KG1 (cell line): ENCODE results near the gene CROCC.
"Not testable (repeated sequence)": the region's sequence is repeated elsewhere in the genome, so short reads cannot be mapped to it uniquely, and the experiment has no call there.

ENCODE experiments used
- DNase-seq: peaks from one replicate; lab custom pipeline; 2025; lab: John Stamatoyannopoulos, UW

Gene CROCC

DNA sequence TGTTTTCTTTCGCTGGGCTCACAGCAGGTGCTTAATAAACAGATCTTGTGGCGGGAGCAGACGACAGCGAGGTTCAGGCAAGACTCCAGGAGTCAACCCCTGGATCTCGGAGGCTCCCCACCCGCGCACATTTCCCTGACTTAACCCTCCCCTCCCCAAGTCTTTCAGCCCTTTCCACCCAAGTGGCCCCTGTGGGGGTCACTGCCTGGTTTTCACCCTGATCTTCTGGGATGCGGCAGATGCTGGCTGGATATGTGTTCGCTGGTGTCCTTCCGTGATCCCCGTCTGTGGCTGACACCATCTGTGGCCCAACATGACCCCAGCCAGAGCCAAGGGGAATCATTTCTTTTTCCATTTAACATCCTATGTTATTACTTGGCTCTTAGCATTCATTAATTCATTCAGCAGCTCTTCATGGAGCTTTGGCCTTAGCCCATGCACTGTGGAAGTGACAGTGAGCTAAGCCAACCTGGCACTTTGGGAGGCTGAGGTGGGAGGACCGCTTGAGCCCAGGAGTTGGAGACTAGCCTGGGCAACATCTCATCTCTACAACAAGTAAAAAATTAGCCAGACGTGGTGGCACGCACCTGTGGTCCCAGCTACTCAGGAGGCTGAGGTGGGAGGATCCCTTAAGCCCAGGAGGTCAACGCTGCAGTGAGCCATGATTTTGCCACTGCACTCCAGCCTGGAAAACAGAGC, 6.7 kb upstream of the CROCC start:
- not testable (repeated sequence) for DNase-seq

DNA sequence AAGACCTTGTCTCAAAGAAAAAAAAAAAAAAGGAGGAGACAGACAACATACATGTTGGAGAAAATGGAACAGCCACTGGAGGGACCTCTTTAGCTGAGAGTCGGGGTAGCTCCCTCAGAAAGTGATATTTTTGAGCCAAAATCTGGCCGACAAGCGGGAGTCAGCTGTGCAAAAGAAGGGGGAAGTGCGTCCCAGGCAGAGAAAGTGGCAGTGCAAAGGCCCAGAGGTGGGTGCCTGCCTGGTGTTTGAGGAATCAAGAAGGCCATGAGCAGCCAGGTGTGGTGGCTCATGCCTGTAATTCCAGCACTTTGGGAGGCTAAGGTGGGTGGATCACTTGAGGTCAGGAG, 6.1 kb upstream of the CROCC start:
- DNase-seq = no peak

DNA sequence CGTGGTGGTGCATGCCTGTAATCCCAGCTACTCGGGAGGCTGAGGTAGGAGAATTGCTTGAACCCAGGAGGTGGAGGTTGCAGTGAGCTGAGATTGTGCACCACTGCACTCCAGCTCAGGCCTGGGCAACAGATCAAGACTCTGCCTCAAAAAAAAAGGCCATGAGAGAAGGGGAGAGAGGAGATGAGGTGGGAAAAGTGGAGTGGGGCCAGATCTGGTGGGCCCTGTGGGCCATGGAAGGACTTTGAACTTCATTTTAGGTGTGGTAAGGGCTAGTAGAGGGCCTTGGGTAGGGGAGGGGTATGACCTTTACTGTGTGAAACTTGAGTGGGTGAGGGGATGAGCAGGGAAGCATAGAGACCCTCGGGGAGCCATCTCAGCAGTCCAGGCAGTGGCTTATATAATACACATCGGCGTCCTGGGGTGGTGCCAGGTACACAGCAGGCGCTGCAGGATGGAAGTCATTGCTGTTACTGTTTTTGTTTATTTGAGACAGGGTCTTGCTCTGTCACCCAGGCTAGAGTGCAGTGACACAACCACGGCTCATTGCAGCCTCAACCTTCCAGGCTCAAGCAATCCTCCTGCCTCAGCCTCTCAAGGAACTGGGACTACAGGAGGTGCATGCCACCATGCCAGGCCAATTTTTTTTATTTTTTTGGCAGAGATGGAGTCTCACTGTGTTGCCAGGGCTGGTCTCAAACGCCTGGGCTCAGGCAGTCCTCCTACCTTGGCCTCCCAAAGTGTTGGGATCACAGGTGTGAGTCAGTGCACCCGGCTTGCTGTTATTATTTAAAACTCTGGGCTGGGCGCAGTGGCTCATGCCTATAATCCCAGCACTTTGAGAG, 5.5 kb upstream of the CROCC start:
- DNase-seq = not testable (repeated sequence)

DNA sequence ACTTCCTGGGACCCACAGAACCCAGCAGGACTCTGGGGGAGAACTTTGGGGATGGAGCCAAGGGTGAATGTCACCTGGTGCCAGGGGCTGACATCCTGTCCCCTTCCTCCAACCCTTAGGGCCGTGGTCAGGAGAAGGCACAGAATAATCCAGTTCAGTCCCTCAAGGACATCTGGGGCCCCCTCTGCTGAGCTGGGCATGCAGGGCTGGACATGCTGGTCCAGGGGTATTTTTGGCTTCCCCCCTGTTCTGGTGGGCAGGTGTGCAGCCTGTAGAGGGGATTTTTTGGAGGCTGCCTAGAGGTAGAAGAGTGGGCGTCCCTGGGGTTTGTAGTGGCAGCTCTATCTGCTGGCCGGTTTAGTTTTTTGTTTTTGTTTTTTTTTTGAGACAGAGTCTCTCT, 3.4 kb upstream of the CROCC start:
- no peak for DNase-seq

DNA sequence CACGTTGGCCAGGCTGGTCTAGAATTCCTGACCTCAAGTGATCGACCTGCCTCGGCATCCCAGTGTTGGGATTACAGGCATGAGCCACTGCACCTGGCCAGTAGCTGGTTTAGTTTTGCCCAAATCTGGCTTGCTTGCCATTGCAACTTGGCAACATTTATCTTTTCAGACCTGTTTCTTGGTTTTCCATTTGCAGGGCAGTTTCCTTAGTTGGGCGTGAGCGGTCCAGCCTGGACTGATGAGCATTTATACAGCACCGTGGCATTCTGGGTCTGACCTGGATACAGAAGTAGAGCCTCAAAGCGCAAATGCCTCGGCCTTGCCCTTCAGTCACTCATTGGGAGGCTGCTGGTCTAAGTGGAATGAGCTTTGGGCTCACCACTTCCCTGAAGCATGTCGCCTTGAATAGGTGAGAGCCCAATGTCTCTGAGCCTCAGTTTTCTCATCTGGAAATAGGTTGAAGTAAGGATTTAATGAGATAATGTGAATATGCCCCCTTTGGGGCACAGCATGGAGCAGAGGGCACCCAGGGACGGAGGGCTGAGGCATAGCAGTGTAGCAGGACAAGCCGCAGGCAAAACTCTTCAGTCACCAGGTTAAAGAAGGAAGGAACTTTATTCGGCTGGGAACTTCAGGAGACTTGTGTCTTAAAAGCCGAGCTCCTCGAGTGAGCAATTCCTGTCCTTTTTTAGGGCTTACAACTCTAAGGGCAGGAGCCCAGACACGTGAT, 2.6 kb upstream of the CROCC start:
- DNase-seq = not testable (repeated sequence)

DNA sequence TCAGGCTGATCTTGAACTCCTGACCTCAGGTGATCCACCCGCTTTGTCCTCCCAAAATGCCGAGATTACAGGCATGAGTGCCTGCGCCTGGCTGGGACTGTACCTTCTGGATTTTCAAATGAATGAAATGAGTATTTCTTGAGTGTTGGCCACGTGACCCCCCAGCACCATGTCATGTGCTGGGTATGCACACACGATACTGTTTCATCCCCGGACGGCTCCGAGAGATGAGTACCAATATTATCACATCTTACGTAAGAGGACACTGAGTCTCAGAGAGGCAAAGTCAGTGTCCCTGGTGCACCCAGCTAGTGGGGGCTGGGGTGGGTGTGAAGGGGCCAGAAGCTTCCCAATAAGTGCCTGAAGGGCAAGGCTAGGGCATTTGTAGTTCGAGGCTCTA, 780 bp upstream of the CROCC start:
- no peak for DNase-seq

DNA sequence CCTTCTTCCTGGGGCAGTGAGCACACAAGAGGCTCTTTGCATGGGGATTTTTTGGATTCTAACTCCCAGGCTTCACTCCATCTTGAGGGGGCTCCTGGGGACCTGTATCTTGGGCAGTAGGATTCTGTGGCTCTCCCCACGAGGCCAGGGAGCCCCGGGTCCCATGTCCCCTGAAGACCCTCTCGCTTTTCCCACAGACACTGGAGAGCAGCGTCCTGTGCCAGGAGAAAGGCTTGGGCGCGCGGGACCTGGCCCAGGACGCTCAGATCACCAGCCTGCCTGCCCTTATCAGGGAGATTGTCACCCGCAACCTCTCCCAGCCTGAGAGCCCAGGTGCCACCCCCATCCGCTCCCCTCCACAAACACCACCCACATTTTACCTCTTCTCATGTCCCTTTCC, 735 bp downstream of the CROCC start:
- DNase-seq = no peak

DNA sequence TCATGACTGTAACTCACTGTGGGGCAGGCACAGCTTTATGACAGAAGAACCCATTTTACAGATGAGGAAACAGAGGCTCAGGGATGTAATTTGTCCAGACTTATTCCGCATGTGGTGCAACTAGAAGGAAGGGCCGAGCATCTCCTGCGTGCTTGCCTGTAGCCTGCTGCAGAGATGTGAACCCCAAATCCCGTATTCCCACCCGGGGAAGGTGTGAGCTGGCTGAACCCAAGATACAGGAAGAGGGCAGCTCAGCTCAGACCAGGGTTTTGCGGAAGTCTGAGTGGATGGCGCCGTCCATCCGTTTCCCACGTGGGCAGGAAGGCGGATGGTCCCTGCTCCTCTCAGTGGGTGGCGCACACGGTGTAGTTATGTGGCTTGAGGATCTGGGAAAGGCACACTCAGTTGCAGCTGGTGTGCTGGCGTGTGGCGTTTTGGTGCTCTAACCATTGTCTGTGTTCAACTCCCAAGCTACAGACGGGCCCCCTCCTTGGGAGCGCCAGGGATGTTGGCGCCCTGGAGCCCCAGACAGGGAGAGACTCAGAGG, 1.2 kb downstream of the CROCC start:
- DNase-seq = no peak

DNA sequence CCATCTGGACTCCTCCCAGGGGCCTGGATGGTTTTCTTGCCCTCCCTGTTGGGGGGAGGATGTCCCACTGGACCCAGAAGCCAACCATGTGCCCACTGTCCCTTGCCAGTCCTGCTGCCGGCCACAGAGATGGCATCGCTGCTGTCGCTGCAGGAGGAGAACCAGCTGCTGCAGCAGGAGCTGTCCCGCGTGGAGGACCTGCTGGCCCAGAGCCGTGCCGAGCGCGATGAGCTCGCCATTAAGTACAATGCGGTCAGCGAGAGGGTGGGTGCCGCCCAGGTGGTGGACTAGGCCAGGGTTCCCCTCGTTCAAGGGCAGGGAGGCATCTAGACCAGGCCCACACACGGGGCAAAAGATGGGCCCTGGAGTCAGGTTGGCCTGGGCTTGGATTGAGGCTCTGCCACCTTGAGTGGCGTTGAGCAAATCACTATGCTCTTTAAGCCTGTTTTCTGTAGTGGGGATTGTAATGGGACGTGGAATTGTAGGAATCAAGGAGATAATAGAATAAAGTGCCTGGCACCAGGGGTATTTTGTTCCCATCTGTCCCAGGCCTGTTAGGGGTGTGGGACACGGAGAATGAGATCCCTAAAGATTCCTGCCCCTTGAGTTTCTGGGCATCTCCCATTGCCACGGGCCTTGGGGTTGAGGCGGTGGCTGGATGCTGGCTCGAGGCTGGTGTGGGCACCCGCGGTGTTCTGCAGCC, 2.6 kb downstream of the CROCC start:
- no peak for DNase-seq

DNA sequence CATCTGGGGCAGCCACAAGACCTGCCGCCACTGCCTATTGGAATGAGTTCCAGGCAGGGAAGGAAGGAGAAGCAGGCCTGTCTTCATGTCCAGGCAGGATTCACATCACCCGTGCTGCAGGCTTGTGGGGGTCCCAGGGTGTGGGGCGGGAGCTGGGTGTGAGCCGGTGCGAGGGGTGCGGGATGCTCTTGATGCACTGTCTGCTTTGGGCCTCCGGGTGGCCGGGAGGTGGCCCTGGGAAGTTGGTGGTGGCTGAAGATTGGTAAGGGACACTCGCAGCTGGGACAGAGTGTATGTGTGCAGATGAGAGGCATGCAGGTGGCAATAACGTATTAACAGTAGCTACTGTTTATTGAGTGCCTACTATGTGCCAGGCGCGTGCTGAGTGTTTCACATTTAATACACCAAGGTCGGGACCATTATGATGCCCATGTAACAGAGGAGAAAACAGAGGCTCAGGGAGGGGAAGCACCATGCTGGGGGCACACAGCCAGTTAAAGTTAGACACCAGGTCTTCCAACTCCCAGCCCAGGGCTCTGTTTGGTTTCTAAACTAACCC, 3.3 kb downstream of the CROCC start:
- DNase-seq = no peak

DNA sequence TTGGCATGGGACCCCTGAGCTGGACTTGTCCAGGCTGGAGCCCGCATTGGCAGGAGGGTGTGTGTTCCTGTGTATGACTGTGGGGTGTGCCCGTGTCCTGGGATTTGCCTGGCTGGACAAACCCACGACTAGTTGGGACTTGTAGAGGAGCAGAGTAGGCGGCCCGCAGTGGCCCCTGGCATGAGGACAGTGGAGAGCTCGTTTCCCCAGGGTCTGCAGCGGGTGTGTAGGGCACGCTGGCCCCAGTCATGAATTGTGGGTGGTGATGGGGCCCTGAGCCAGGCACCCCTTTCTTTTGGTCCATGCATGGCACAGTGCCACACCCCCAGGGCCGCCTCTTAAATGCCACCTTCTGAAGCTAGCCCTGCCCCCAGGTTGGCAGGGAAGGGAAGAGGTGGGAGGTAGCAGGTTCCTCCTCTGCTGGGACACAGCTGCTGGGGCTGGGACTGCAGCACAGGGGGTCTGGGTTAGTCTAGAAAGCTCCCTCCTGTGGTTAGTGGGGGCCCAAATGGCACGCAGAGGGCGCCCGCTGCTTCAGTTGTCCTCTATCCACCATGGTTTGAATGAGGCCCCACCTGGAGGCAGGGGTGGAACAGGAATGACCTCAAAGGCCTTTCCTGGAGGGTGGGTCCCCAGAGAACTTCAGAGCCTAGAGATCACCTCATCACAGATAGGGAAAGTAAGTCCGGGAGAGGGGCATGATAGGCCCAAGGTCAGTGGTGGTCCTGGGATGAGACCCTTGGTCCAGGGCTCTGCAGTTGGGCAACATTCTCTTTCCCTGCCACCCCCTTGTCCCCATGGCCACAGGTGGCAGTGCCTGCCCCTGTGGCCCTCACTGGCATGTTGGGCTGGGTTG, 4.1 kb downstream of the CROCC start:
- no peak for DNase-seq

DNA sequence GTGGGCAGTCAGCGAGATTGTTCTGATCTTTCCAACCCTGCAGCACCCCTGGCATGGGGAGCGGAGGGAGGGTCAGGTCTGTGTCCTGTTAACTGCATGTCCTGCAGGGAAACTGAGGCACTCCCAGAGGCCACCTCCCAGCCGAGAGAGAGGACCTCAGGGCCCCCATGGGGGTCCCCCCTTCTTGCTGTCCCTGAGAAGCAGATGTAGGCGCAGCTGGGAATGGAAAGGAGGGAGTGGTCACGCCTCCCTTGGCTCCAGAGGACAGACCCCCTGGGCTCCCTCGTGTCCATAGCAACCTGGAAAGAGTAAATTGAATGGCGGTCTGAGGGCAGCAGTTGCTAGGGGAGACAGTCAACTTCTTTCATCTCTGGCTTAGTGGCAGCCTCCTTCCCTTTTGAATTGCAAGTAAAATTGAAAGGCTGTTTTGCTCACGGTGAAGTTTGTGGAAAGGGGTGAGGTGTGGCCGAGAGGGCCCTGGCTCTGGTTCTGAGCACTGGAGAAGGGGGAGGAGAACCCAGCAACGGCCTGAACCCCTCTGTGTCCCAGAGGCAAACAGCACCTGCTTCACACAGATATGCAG, 4.9 kb downstream of the CROCC start:
- DNase-seq = no peak

DNA sequence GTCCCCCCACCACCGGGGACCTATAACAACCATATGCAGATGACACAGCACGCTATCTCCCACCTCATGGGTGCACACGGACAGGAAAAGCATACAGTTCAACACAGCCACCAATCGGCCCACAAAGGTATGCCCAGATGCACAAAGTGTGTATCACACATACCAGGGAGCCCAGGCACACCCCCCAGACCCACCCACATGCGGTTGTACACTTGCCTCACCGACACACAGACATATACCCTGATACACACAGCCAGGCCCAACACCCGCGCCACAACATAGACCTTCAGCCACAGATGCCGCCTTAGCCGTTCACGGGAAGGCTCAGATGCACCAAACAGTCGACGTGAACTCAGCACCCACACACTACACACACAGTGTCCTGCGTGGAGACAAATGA, 5.5 kb downstream of the CROCC start:
- no peak for DNase-seq

DNA sequence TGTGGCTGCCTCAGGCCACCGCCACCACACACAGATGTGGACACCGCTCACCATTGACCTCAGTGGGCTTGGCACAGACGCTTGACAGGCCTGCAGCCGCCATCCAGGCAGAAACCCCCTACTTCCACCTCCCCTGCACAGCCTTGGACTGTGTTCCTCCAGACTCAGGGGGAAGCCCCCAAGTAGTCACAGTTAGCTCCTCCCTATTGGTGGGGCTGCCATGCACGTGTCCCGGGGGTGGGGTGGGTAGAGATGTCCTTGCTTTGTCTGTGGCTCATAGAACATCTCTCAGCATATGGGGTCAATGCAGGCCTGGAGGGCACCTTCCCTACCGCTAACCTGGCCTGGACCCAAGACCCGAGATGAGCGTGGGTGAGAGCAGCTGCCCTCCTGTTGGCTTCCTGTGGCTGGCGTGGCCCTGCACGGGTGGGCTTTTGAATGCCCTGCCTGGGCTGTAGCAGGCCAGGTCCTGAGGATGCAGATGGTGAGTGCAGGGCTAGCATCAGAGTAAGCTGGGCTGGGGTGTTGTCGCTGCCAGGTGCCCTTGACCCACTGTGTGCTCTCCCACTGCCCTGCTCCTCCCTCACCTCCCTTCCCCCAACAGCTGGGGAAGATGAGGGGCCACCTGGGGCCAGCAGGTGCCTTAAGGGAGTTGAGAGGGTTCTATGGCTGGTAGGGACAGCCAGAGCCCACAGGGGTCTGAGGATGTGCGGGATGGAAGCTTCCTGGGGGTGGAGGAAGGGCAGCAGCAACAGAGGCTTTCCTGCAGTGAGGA, 6.2 kb downstream of the CROCC start:
- DNase-seq = no peak

DNA sequence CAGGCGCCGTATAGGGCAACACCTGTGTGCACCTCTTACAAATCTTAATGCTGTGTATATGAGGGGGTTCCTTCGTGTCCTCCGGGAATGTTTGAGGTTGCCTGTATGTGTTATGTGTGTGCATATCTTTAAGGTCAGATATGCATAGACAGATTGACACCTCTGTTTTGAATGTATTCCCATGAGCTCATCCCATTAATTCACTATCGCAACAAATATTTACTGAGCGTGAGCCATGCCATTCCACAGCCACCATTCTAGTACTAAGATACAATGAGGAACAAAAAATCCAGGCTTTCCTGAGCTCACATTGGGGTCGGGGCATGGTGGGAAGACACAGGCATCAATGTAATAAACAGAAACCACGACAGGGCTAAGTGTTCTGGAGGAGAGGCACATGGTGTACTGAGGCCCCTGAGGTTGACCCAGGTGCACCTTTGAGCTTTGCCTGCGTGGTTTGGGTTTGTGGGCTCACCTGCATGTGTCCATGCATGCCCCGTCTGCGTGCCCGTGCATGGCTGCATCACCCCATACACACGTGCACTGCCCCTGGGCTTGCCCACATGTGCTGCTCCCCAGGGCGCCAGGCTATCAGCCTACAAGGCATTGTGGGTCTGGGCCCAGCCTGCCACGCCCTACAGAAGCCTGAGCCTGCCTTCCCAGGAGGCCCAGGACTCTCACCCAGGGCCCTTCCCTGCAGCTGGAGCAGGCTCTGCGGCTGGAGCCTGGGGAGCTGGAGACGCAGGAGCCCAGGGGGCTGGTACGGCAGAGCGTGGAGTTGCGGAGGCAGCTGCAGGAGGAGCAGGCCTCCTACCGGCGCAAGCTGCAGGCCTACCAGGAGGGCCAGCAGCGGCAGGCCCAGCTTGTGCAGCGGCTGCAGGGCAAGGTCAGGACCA, 7.7 kb downstream of the CROCC start:
- DNase-seq = not testable (repeated sequence)

DNA sequence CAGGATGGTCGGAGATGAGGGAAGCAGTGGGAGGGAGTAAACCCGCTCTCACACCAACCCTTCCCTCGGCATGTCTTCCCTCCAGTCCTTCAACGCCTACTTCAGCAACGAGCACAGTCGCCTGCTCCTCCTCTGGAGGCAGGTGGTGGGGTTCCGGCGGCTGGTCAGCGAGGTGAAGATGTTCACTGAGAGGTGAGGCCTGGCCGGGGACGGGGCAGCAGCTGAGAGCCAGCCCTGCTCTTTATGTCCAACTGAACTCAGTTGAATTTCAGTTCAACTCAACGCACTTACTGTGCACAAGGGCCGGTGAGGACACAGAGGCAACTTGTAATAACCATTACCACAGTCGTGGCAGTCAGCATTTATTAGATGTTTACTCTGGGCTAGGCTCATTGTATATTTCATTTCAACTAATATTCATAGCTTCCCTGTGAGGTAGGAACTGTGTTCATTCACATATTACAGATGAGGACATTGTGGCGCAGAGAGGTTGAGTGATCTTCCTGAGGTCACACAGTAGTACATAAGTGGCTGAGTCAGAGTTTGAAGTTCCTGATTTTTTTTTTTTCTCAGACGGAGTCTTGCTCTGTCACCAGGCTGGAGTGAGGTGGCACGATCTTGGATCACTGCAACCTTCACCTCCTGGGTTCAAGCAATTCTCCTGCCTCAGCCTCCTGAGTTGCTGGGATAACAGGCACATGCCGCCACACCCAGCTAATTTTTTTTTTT, 9.6 kb downstream of the CROCC start:
- not testable (repeated sequence) for DNase-seq

DNA sequence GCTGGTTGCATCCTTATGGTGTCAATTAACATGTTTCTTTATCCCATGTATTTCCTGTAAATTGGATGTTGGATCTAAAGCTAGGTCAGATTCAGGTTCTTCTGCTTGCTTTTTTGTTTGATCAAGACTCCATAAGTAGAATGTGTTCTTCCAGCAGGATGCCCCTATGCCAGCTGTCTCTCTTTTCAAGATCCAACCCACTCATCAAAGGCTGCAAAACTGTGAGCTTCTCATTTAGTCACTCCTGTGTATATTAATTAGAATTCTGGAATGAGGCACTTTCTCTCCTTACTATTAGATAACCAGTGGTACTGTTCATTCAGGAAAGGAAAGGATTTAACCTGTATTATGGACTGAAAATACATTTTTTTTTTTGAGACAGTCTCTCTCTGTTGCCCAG, 12.2 kb downstream of the CROCC start:
- not testable (repeated sequence) for DNase-seq

DNA sequence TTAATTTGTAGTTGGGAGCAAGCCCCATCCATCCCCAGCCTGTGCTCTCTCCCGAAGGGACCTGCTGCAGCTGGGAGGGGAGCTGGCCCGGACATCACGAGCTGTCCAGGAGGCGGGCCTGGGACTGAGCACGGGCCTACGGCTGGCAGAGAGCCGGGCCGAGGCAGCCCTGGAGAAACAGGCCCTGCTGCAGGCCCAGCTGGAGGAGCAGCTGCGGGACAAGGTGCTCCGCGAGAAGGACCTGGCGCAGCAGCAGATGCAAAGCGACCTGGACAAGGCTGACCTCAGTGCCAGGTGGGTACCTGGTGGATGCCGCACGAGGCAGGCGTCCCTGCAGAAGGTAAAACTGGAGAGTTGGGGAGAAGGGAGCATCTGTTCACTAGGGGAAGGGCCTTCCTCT, 14.8 kb downstream of the CROCC start:
- not testable (repeated sequence) for DNase-seq
